IMR-90 (cell line): ENCODE results near the gene CMTM1. TPM values are rescaled to one million over a fixed set of nuclear protein-coding genes. Genes with fewer than 3 reads are reported as not detected.

ENCODE experiments used
- ATAC-seq: fragments of 200-7000 bp; cut with Tn5 transposase; 2 replicates; pipeline ENCODE4 v1.9.1; 2020; ENCODE audit warnings: low read depth, mild to moderate bottlenecking, moderate library complexity
- BruUV-seq: library from RNA; stranded (reverse); fragments of 400-500 nt; replicated peaks from 2 replicates; lab custom pipeline; 2021; lab: Mats Ljungman, UMichigan
- CTCF ChIA-PET: fragments of 300-600 bp; formaldehyde crosslinking; extraction: SDS; loops from one replicate; lab custom pipeline; 2021; ENCODE audit warnings: antibody characterized with exemption; lab: Yijun Ruan, JAX
- POLR2A ChIA-PET: fragments of 300-600 bp; sonication (Branson Sonifier 250); formaldehyde crosslinking; loops from one replicate; lab custom pipeline; 2022; ENCODE audit warnings: antibody characterized with exemption; ENCODE audit not compliant: unreplicated experiment; lab: Charles Lee
- DNase-seq: peaks from one replicate; pipeline ENCODE4 v3.0.0; 2013
- H2AFZ ChIP-seq: replicated peaks from 2 replicates; pipeline ENCODE3; 2013; ENCODE audit warnings: low read length, mild to moderate bottlenecking; ENCODE audit not compliant: poor library complexity
- H2AK5ac ChIP-seq: 2 replicates; pipeline ENCODE4 v1.6.1; 2013; ENCODE audit warnings: low read depth, low read length, inconsistent platforms
- H2AK9ac ChIP-seq: replicated peaks from 2 replicates; pipeline ENCODE3; 2013; ENCODE audit warnings: mild to moderate bottlenecking, low read depth, low read length, moderate library complexity; ENCODE audit not compliant: poor library complexity
- H2BK120ac ChIP-seq: 2 replicates; pipeline ENCODE4 v1.6.1; 2013; ENCODE audit warnings: low read depth, low read length, inconsistent platforms
- H2BK15ac ChIP-seq: 3 replicates; pipeline ENCODE4 v1.6.1; 2013; ENCODE audit warnings: low read depth, low read length, inconsistent platforms
- H2BK20ac ChIP-seq: 2 replicates; pipeline ENCODE4 v1.6.1; 2013; ENCODE audit warnings: low read depth, mild to moderate bottlenecking, inconsistent platforms, low read length, moderate library complexity
- H2BK5ac ChIP-seq: 2 replicates; pipeline ENCODE4 v1.6.1; 2013; ENCODE audit warnings: mild to moderate bottlenecking, low read depth, low read length, inconsistent platforms; ENCODE audit not compliant: poor library complexity, severe bottlenecking
- H3K14ac ChIP-seq: replicated peaks from 2 replicates; pipeline ENCODE4 v1.6.1; 2013; ENCODE audit warnings: low read depth, low read length, inconsistent platforms
- H3K18ac ChIP-seq: 2 replicates; pipeline ENCODE4 v1.6.1; 2013; ENCODE audit warnings: low read depth, low read length, control low read depth
- H3K23ac ChIP-seq: 2 replicates; pipeline ENCODE4 v1.6.1; 2013; ENCODE audit warnings: low read depth, low read length, inconsistent platforms
- H3K27ac ChIP-seq: 2 replicates; pipeline ENCODE4 v1.5.1; 2013; ENCODE audit warnings: mild to moderate bottlenecking, control low read depth, low read length; ENCODE audit not compliant: insufficient read depth
- H3K27me3 ChIP-seq: 2 replicates; pipeline ENCODE4 v1.6.1; 2013; ENCODE audit warnings: low read length; ENCODE audit not compliant: control insufficient read depth, insufficient read depth
- H3K36me3 ChIP-seq: 2 replicates; pipeline ENCODE4 v1.6.1; 2013; ENCODE audit warnings: low read length, mixed read lengths; ENCODE audit not compliant: control insufficient read depth, insufficient read depth
- H3K4ac ChIP-seq: 2 replicates; pipeline ENCODE4 v1.6.1; 2013; ENCODE audit warnings: low read depth, low read length, inconsistent platforms
- H3K4me1 ChIP-seq: 2 replicates; pipeline ENCODE4 v1.6.1; 2013; ENCODE audit warnings: low read length, mixed read lengths; ENCODE audit not compliant: control insufficient read depth, insufficient read depth
- H3K4me2 ChIP-seq: 2 replicates; pipeline ENCODE4 v1.6.1; 2013; ENCODE audit warnings: low read depth, mild to moderate bottlenecking, control low read depth, low read length, moderate library complexity
- H3K4me3 ChIP-seq: 2 replicates; pipeline ENCODE4 v1.5.1; 2013; ENCODE audit warnings: low read depth, mild to moderate bottlenecking, control low read depth, low read length, moderate library complexity; ENCODE audit not compliant: insufficient read depth
- H3K56ac ChIP-seq: 2 replicates; pipeline ENCODE4 v1.6.1; 2013; ENCODE audit warnings: low read length, inconsistent platforms; ENCODE audit not compliant: insufficient read depth; ENCODE audit errors: extremely low read depth
- H3K79me1 ChIP-seq, 2 experiments: 2 replicates each; pipeline ENCODE4 v1.6.1; 2013; ENCODE audit warnings: low read length in 2 of 2, inconsistent platforms in 1 of 2, low read depth in 1 of 2
- H3K9ac ChIP-seq: 2 replicates; pipeline ENCODE4 v1.6.1; 2013; ENCODE audit warnings: low read depth, low read length, control low read depth
- H3K9me1 ChIP-seq: 2 replicates; pipeline ENCODE4 v1.6.1; 2013; ENCODE audit warnings: low read length, inconsistent platforms; ENCODE audit not compliant: insufficient read depth
- H3K9me3 ChIP-seq: 2 replicates; pipeline ENCODE4 v1.6.1; 2013; ENCODE audit warnings: low read length; ENCODE audit not compliant: control insufficient read depth, insufficient read depth
- H4K20me1 ChIP-seq: 2 replicates; pipeline ENCODE4 v1.6.1; 2013; ENCODE audit warnings: low read length, inconsistent platforms; ENCODE audit not compliant: insufficient read depth
- H4K5ac ChIP-seq: 2 replicates; pipeline ENCODE4 v1.6.1; 2013; ENCODE audit warnings: mild to moderate bottlenecking, low read depth, low read length, control low read depth
- H4K8ac ChIP-seq, 2 experiments: 2 replicates each; pipeline ENCODE4 v1.6.1; 2013; ENCODE audit warnings: low read depth in 2 of 2, low read length in 2 of 2, control low read depth in 1 of 2, inconsistent platforms in 1 of 2
- H4K91ac ChIP-seq: 2 replicates; pipeline ENCODE4 v1.6.1; 2013; ENCODE audit warnings: low read depth, low read length, inconsistent platforms; ENCODE audit not compliant: insufficient read depth
- BHLHE40 ChIP-seq: fragments of 150-350 bp; IDR thresholded peaks from 2 replicates; pipeline ENCODE4 v1.6.1; 2016; ENCODE audit warnings: mild to moderate bottlenecking, low read depth, low read length
- CEBPB ChIP-seq: IDR thresholded peaks from 2 replicates; pipeline ENCODE4 v1.6.1; 2012; ENCODE audit warnings: low read depth, low read length, improper control_type of control experiment
- CHD1 ChIP-seq: IDR thresholded peaks from 2 replicates; pipeline ENCODE4 v1.6.1; 2012; ENCODE audit warnings: low read depth, low read length, improper control_type of control experiment
- CTCF ChIP-seq: conservative IDR thresholded peaks from 2 replicates; pipeline ENCODE4 v1.5.1; 2012; ENCODE audit warnings: mild to moderate bottlenecking, low read depth, low read length, improper control_type of control experiment
- ELK1 ChIP-seq: fragments of 150-350 bp; IDR thresholded peaks from 2 replicates; pipeline ENCODE4 v1.6.1; 2016; ENCODE audit warnings: low read depth, mild to moderate bottlenecking, low read length, moderate library complexity, borderline replicate concordance
- FOS ChIP-seq: fragments of 150-350 bp; IDR thresholded peaks from 2 replicates; pipeline ENCODE4 v1.6.1; 2016; ENCODE audit warnings: low read depth, low read length
- MAFK ChIP-seq: IDR thresholded peaks from 2 replicates; pipeline ENCODE4 v1.6.1; 2012; ENCODE audit warnings: low read depth, low read length, improper control_type of control experiment
- MAZ ChIP-seq: IDR thresholded peaks from 2 replicates; pipeline ENCODE4 v1.6.1; 2012; ENCODE audit warnings: low read depth, mild to moderate bottlenecking, low read length, improper control_type of control experiment, moderate library complexity, borderline replicate concordance
- MXI1 ChIP-seq: IDR thresholded peaks from 2 replicates; pipeline ENCODE4 v1.6.1; 2012; ENCODE audit warnings: low read depth, mild to moderate bottlenecking, low read length, moderate library complexity, borderline replicate concordance
- POLR2A ChIP-seq: IDR thresholded peaks from 2 replicates; pipeline ENCODE4 v1.6.1; 2012; ENCODE audit warnings: mild to moderate bottlenecking, low read depth, low read length
- RAD21 ChIP-seq: IDR thresholded peaks from 2 replicates; pipeline ENCODE4 v1.6.1; 2012; ENCODE audit warnings: low read length, improper control_type of control experiment
- RCOR1 ChIP-seq: IDR thresholded peaks from 2 replicates; pipeline ENCODE4 v1.6.1; 2012; ENCODE audit warnings: mild to moderate bottlenecking, low read length, improper control_type of control experiment; ENCODE audit not compliant: insufficient replicate concordance
- RFX5 ChIP-seq: IDR thresholded peaks from 2 replicates; pipeline ENCODE4 v1.8.0; 2012; ENCODE audit warnings: low read depth, mild to moderate bottlenecking, low read length, moderate library complexity
- SMC3 ChIP-seq: fragments of 150-350 bp; IDR thresholded peaks from 2 replicates; pipeline ENCODE4 v1.6.1; 2016; ENCODE audit warnings: low read depth, mild to moderate bottlenecking, antibody characterized with exemption, low read length, moderate library complexity
- USF2 ChIP-seq: fragments of 150-350 bp; IDR thresholded peaks from 2 replicates; pipeline ENCODE4 v1.6.1; 2017; ENCODE audit warnings: mild to moderate bottlenecking, antibody characterized with exemption, low read length, low read depth
- whole genome bisulfite sequencing, 2 experiments: methylation state at CpG; one replicate each; pipeline versions ENCODE4 v1.1.5 to v1.1.7; 2013; ENCODE audit warnings: missing lambda C conversion rate in 2 of 2; ENCODE audit not compliant: insufficient read length in 1 of 2; ENCODE audit errors: extremely low coverage in 2 of 2; 5-methylcytosine and 5-hydroxymethylcytosine counted together
- dilution Hi-C: fragments of 300-500 bp; cut with HindIII; formaldehyde crosslinking; loops from one replicate; pipeline ENCODE4 v1.14.3; 2018; ENCODE audit warnings: low sequenced_read_pairs; ENCODE audit not compliant: unreplicated experiment
- in situ Hi-C: fragments of 300-500 bp; cut with MboI; formaldehyde crosslinking; loops from 3 replicates; pipeline ENCODE4 v1.14.3; 2019; ENCODE audit warnings: low sequenced_read_pairs, inconsistent platforms, mixed read lengths
- intact Hi-C: fragments of 100-400 bp; cut with micrococcal nuclease; formaldehyde crosslinking; loops from 2 replicates; pipeline ENCODE4 v1.10.0; 2022
- polyA plus RNA-seq, 3 experiments: library from polyadenylated mRNA; depleted of rRNA; stranded (reverse); fragments of >200 nt; gene quantifications; 2 replicates each; pipeline ENCODE4 v1.2.3, GENCODE V29; 2012; ENCODE audit warnings: low replicate concordance in 1 of 3
- total RNA-seq: library from RNA; depleted of rRNA; stranded (reverse); fragments of >200 nt; gene quantifications from 2 replicates; pipeline ENCODE4 v1.2.3, GENCODE V29; 2012

Gene CMTM1
- total and polyA plus RNA-seq, 2 of the 4 experiments (the other 2 are of a cell fraction) = 0.54 to 2.1 TPM

- Histone ChIP-seq H2BK120ac (peak overlapping the region; percentile 97), H2AK5ac (peak overlapping the region; percentile 98), H3K4ac (peak overlapping the region; percentile 99), H2AFZ (no peak overlapping the region), H3K4me1 (peaks cover 36% of the 10 kb centered on the region), H4K8ac (peak overlapping the region; percentile 91 to 99), H2BK20ac (peak overlapping the region; percentile 97), H3K23ac (peak overlapping the region; percentile 90; the same call in 1 of the 2 replicates), H3K4me3 (no peak overlapping the region), H3K4me2 (no peak overlapping the region), H4K20me1 (no peaks in the 10 kb centered on the region; the same call in 1 of the 2 replicates), H3K56ac (peak overlapping the region; percentile 88), H4K91ac (peak overlapping the region; percentile 99), H3K36me3 (peaks cover 2% of the 10 kb centered on the region; the same call in 1 of the 2 replicates), H2AK9ac (peak overlapping the region; percentile 50), H3K9ac (peak overlapping the region; percentile 46; the same call in 1 of the 2 replicates), H3K14ac (peak overlapping the region; percentile 97), H2BK5ac (peak overlapping the region; percentile 93), H3K18ac (peak overlapping the region; percentile 91), H3K27me3 (no peaks in the 10 kb centered on the region), H3K27ac (peak overlapping the region; percentile 95), H3K9me3 (no peaks in the 10 kb centered on the region), H3K9me1 (peaks cover 48% of the 10 kb centered on the region), H2BK15ac (peak overlapping the region; percentile 97; the same call in 2 of the 3 replicates), H3K79me1 (peaks cover 3 to 46% of the 10 kb centered on the region in 2 experiments; a peak in 3 of 4 replicates), H4K5ac (peak overlapping the region; percentile 92)
- ChIA-PET POLR2A (no interaction called here), CTCF (no interaction called here)
- ATAC-seq (no peak), DNase-seq (no peak)
- dilution Hi-C loops = no loop called here
- 80% methylated on average over 1 of the region's 8 CpGs; no CpG with 5 or more reads in 1 of the 2 experiments for WGBS, 2 experiments
- BruUV-seq = no TSS peak
- intact Hi-C loops = no loop called here
- in situ Hi-C loops = no loop called here
- no peak for TF ChIP-seq CHD1
- no peak for TF ChIP-seq RCOR1
- no peak for TF ChIP-seq RAD21
- TF ChIP-seq ELK1 = no peak
- no peak for TF ChIP-seq MAZ
- no peak for TF ChIP-seq MAFK
- TF ChIP-seq CEBPB = no peak
- no peak for TF ChIP-seq BHLHE40
- no peak for TF ChIP-seq MXI1
- TF ChIP-seq RFX5 = no peak
- no peak for TF ChIP-seq USF2
- TF ChIP-seq CTCF = no peak
- TF ChIP-seq POLR2A = no peak
- no peak for TF ChIP-seq SMC3
- TF ChIP-seq FOS = no peak
Measured at GRCh38 chr16:66517586-66518263, 48.5 kb upstream of the CMTM1 start.
